Brain pericyte (primary cell): ENCODE data around the gene SKAP2.

Experiments used
- DNase-seq: peaks from one replicate; pipeline ENCODE4 v3.0.0-alpha.2; 2012; ENCODE audit warnings: low read depth, low spot score

Gene SKAP2

DNA sequence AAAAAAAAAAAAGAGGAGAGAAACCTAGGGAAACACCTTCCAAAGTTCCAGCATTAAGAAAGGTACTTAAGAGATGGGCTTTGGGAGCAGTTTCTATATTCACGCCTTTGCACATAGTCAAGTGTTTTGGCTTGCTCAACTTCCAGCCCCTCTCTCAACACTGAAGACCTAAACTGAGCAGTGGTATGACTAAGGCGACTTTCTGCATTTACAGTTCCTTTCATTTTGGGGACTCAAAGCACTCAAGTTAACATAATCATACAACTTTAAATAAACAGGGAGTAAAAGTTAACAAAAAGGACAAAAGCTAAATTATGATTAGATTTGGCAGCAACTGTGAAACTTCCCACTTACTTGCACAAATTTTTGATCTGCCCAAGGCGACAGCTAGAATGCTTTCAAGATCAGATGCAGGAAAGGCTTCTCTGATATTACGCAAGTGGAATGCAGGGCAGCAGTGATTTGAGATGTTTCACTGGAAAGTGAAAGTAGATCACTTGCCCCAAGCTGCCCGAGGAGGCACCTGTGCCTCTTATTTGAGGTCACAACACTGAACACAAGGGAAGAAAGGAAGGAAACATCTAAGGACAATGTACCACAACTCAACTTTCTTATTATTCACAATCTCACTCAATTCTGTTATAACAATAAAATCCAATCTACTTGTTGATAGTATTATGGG, 199.5 kb downstream of the SKAP2 start:
- DNase-seq = no peak

GRCh38 chr7:26664274-26664673, 200.1 kb downstream of the SKAP2 start:
- DNase-seq = no peak

DNA sequence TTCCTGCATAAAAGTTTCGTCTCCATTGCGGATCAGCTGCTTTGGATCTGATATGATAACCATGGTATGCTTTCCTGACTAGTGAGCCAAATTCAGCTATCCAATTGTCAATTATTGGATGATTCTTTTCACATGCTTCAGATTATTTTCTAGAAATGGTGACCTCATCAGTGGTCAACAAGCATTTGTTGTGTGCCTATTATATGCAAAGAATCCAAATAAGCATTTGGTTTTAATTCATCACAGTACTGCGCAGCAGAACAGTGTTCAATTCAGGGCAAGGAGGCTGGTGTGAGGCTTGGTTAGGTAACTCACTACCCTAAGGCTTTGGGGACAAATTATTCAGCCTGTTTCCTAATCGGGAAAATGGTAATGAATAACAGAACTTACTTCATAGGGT, 200.5 kb downstream of the SKAP2 start:
- no peak for DNase-seq

- DNase-seq = no peak
Observed at GRCh38 chr7:26662646-26663045, 201.7 kb downstream of the SKAP2 start.

GRCh38 chr7:26659121-26659520, 205.3 kb downstream of the SKAP2 start:
- no peak for DNase-seq

DNA sequence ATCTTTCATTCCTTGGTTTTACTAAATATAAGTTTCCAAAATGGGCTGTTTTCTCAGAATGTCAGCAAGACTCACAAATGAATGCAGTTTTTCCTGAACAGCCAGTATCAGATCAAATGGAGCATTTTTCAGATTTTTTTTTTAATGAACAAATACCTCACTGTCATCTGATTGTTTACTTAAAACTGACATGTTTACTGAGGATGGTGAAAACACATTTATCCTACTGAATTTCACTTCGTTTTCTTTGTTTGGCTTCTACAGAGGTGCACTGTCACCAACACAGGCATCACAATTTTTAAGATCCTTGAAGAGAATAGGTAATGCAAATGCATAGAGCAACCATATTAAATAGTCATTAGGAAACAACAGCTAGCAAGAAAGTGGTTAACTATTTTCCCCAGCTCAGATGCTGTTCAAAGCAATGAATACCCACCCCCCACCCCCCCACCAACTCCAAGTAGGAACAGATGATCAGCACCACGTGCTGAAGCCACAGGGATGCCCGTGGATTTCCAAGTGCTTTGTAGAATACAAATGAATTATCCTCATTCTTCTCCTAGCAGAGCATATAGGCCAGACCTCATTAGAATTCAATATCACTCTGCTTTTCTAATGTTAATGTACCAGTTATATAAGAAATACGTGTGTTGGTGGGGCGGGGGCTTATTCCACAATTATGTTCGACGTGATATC, 205.9 kb downstream of the SKAP2 start:
- no peak for DNase-seq

- DNase-seq = no peak
Observed at GRCh38 chr7:26657686-26658388, 206.6 kb downstream of the SKAP2 start.

DNA sequence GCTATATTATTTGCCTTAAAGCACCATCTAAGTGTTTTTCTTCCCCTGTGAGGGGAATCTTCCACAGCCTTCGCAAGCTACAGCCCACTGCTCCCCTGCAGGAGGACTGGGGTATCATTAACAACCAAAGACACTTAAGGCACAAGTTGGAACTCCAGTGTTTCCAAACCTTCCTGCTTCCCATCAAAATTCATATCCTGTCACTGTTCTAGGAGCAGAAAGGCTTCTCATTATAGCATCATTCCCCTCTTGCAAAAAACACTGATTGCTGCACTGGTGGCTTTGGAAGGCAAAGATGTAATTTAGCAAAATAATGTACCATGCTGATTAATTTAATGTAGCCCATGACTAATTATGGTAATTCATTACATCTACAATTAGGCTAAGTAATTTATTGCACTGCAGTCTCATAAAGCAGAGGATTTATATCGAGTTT, 207.2 kb downstream of the SKAP2 start:
- DNase-seq = no peak

- no peak for DNase-seq
Observed at GRCh38 chr7:26656735-26657134, 207.7 kb downstream of the SKAP2 start.

- no peak for DNase-seq
Observed at GRCh38 chr7:26655781-26656180, 208.6 kb downstream of the SKAP2 start.

- no peak for DNase-seq
Observed at GRCh38 chr7:26653430-26654399, 210.7 kb downstream of the SKAP2 start.

DNA sequence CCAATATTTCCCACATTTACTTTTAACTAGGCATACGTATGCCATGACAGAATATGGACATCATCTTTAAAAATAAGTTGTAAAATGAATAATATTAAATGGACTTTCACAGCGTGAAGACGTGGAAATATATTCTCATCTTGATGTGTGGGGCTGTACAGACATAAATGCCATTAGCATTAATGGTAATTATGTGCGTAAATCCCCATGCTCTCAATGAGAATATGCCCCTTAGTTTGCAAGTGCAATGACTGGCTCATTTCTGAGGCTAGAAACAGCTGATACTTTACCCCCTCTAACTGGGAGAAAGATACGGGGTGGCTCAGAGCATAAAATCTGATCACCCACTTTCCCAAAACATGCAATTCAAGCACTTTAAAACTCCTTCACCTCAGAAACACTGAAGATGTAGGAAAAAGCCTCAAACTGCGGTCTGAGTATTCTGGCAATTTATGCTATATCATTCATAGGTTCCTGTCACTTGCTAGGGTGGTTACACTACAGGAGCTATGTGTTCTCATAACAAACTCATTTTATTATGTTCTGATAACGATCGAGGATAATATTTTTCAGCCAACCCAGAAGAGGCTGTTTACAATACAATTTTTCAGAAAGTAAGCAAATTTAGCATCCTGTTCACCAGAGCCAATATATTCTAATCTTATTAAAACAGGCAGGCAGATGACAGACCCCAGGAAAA, 211.8 kb downstream of the SKAP2 start:
- DNase-seq = no peak

DNA sequence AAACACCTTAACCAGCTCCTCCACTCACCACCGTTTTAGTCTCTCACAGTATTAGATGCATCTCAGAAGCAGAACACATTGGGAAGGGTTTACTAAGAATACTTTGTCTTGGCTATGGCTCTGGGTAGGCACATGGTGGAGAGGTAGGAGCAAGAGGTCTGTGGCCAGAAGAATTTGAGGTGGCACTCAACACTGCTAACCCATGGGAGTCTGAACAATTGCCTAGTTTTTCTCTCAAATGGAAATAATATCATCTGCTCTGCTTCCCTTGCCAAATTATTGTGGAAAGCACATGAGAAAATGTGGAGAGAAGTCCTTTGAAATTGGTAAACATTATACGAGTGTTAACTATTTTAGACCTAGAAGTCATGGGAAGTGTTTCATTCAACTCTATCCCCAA, 214.3 kb downstream of the SKAP2 start:
- DNase-seq = no peak

DNA sequence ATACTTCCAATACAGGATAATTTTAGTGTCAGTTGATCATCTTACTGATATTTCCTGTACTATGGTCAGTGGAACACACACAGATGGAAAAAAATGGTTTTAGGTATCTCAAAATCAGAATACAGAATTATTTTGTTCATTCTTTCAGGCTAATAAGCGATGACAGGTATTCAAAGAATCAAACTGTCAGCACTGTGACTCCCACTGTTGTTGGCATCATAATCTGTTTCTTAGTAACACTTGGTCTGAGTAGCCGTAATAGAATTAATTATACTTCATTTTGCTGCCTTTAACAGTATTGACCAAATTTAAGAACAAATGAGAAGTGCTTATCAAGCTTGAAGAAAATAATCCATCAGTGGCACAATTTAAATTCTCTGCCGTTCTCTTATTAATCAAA, 215.0 kb downstream of the SKAP2 start:
- DNase-seq = no peak

GRCh38 chr7:26648554-26648953, 215.8 kb downstream of the SKAP2 start:
- no peak for DNase-seq

GRCh38 chr7:26646336-26647048, 217.9 kb downstream of the SKAP2 start:
- DNase-seq = no peak

GRCh38 chr7:26645121-26645520, 219.3 kb downstream of the SKAP2 start:
- no peak for DNase-seq

DNA sequence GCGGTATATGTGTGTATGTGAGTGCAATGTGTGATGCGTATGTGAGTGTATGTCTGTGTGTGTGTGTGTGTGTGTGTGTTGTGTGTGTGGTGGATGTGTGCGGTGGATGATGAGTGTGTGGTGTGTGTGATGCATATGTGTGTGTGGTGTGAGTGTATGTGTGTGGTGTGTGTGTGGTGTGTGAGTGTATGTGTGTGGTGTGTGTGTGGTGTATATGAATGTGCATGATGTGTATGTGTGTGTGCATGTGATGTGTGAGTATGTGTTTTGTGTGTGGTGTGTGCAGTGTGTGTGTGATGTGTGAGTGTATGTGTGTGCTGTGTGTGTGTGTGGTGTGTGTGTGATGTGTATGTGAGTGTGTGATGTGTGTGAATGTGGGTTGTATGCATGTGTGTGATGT, 222.0 kb downstream of the SKAP2 start:
- no peak for DNase-seq

- DNase-seq = no peak
Observed at GRCh38 chr7:26639695-26640094, 224.7 kb downstream of the SKAP2 start.

GRCh38 chr7:26639111-26639510, 225.3 kb downstream of the SKAP2 start:
- DNase-seq = no peak
